Stimulated activated CD4-positive, alpha-beta T cell treated with anti-CD3 and anti-CD28 coated beads, Interleukin-1b, Interleukin-23, amount 100 ng/mL, for 24 hours (primary cell): ENCODE data around the gene ELMO3.

ENCODE experiments used
- DNase-seq, 4 experiments: peaks; one replicate each; pipeline ENCODE4 v3.0.0-alpha.2; 2020; ENCODE audit warnings: low read depth in 4 of 4, low spot score in 1 of 4

The ELMO3 gene

DNA sequence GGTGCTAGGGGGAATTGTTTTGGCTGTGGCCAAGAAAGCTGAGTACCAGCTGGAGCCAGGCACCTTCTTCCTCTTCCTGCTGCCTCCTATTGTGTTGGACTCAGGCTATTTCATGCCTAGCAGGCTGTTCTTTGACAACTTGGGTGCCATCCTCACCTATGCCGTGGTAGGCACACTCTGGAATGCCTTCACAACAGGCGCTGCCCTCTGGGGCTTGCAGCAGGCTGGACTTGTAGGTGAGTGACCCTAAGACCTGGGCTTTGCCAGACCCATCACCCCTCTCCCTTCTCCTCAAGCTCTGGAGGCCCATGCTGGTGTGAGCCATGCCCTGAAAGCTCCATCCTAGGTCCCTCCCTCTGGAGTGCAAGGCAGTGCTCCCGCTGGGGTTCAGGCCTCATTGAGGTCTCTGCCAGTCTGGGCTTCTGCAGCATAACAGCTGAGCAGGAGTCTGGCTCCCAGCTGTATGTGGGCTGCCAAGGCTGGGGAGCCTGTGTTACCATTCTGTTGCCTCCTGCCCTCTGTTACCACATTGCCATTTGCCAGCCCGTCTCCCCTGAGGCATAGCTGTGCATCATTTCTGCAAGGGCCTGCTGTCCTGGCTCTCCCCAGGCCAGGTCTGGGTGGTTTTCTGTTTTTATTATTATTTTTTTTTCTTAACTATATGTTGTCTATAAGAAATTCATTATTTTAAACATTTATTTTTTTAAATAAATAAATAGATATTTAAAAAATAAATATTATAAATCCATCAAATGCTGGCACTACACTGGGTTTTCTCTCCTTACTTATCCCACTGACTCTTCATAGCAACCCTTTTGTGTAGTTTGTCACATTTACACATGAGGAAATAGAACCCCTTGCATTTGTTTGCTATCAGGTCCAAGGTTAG is 53.9 kb downstream of the ELMO3 start:
- no peak for DNase-seq
